Neuronal stem cell (in vitro differentiated cells): ENCODE data around the gene RRAGC.

Source experiments
- DNase-seq: peaks from one replicate; pipeline ENCODE4 v3.0.0-alpha.2; 2013; ENCODE audit warnings: low spot score
- H2AFZ ChIP-seq: one replicate; pipeline ENCODE4 v1.6.1; 2013; ENCODE audit warnings: mild to moderate bottlenecking, low read length, inconsistent platforms
- H2AK5ac ChIP-seq: 2 replicates; pipeline ENCODE4 v1.6.1; 2013; ENCODE audit warnings: low read depth, mild to moderate bottlenecking, inconsistent platforms, low read length, moderate library complexity, mixed read lengths
- H2BK120ac ChIP-seq: 2 replicates; pipeline ENCODE4 v1.6.1; 2013; ENCODE audit warnings: low read depth, mild to moderate bottlenecking, inconsistent platforms, low read length, moderate library complexity, mixed read lengths
- H2BK12ac ChIP-seq: one replicate; pipeline ENCODE4 v1.6.1; 2013; ENCODE audit warnings: low read length, inconsistent platforms
- H2BK15ac ChIP-seq: 2 replicates; pipeline ENCODE4 v1.6.1; 2013; ENCODE audit warnings: mild to moderate bottlenecking, low read length, inconsistent platforms, mixed read lengths
- H2BK5ac ChIP-seq: one replicate; pipeline ENCODE4 v1.6.1; 2013; ENCODE audit warnings: inconsistent platforms, mild to moderate bottlenecking, low read length, moderate library complexity
- H3K14ac ChIP-seq: one replicate; pipeline ENCODE4 v1.6.1; 2013; ENCODE audit warnings: low read length, inconsistent platforms
- H3K18ac ChIP-seq: 2 replicates; pipeline ENCODE4 v1.6.1; 2013; ENCODE audit warnings: low read length, inconsistent platforms
- H3K23ac ChIP-seq: 2 replicates; pipeline ENCODE4 v1.6.1; 2013; ENCODE audit warnings: low read depth, mild to moderate bottlenecking, mixed read lengths, low read length, inconsistent platforms; ENCODE audit not compliant: poor library complexity
- H3K27ac ChIP-seq: replicated peaks from 3 replicates; pipeline ENCODE4 v1.5.1; 2013; ENCODE audit warnings: low read length, inconsistent platforms
- H3K27me3 ChIP-seq, 3 experiments: 2 replicates each; pipeline ENCODE4 v1.6.1; 2013; ENCODE audit warnings: low read length in 3 of 3, mild to moderate bottlenecking in 2 of 3, inconsistent platforms in 1 of 3, low read depth in 1 of 3, mixed read lengths in 1 of 3, moderate library complexity in 1 of 3; ENCODE audit not compliant: control insufficient read depth in 3 of 3, insufficient read depth in 3 of 3
- H3K36me3 ChIP-seq, 2 donors: replicated peaks in 1 of 2; 2 replicates each; pipeline ENCODE4 v1.6.1; 2013; ENCODE audit warnings: low read length in 2 of 2; ENCODE audit not compliant: control insufficient read depth in 2 of 2, insufficient read depth in 2 of 2
- H3K4ac ChIP-seq: 2 replicates; pipeline ENCODE4 v1.6.1; 2013; ENCODE audit warnings: inconsistent platforms, mild to moderate bottlenecking, low read length, moderate library complexity
- H3K4me1 ChIP-seq, 2 donors: 1 replicate in 1 of 2; 2 replicates in 1 of 2; pipeline ENCODE4 v1.6.1; 2013; ENCODE audit warnings: low read length in 2 of 2, low read depth in 1 of 2; ENCODE audit not compliant: control insufficient read depth in 2 of 2, insufficient read depth in 1 of 2
- H3K4me2 ChIP-seq: one replicate; pipeline ENCODE4 v1.6.1; 2013; ENCODE audit warnings: mild to moderate bottlenecking, low read length, inconsistent platforms; ENCODE audit not compliant: insufficient read depth, poor library complexity, severe bottlenecking
- H3K4me3 ChIP-seq, 2 donors: 2 replicates each; pipeline ENCODE4 v1.5.1; 2013; ENCODE audit warnings: low read length in 2 of 2, mild to moderate bottlenecking in 2 of 2, inconsistent platforms in 1 of 2, moderate library complexity in 1 of 2
- H3K79me1 ChIP-seq: one replicate; pipeline ENCODE4 v1.6.1; 2013; ENCODE audit warnings: low read depth, mild to moderate bottlenecking, inconsistent platforms, low read length, moderate library complexity
- H3K9ac ChIP-seq: one replicate; pipeline ENCODE4 v1.6.1; 2013; ENCODE audit warnings: mild to moderate bottlenecking, low read depth, low read length, inconsistent platforms; ENCODE audit not compliant: poor library complexity
- H3K9me3 ChIP-seq, 2 donors: replicated peaks in 1 of 2; 2 replicates each; pipeline versions ENCODE3 to v1.6.1; 2013; ENCODE audit warnings: low read length in 2 of 2, mild to moderate bottlenecking in 2 of 2, inconsistent platforms in 1 of 2, low read depth in 1 of 2, mixed read lengths in 1 of 2, moderate library complexity in 1 of 2; ENCODE audit not compliant: control insufficient read depth in 2 of 2, insufficient read depth in 1 of 2
- H4K8ac ChIP-seq: one replicate; pipeline ENCODE4 v1.6.1; 2013; ENCODE audit warnings: low read depth, mild to moderate bottlenecking, inconsistent platforms, low read length, moderate library complexity
- H4K91ac ChIP-seq: one replicate; pipeline ENCODE4 v1.6.1; 2013; ENCODE audit warnings: low read length, low read depth, mild to moderate bottlenecking, inconsistent platforms; ENCODE audit not compliant: poor library complexity
- WGBS, 2 donors: extraction: QIAGEN DNeasy Blood & Tissue Kit; methylation state at CpG; one replicate each; pipeline ENCODE4 v1.1.7; 2013; ENCODE audit warnings: missing lambda C conversion rate in 2 of 2, mixed read lengths in 1 of 2; ENCODE audit not compliant: insufficient read length in 2 of 2, insufficient replicate concordance in 1 of 2; ENCODE audit errors: extremely low coverage in 2 of 2; 5-methylcytosine and 5-hydroxymethylcytosine counted together

Gene RRAGC

DNA sequence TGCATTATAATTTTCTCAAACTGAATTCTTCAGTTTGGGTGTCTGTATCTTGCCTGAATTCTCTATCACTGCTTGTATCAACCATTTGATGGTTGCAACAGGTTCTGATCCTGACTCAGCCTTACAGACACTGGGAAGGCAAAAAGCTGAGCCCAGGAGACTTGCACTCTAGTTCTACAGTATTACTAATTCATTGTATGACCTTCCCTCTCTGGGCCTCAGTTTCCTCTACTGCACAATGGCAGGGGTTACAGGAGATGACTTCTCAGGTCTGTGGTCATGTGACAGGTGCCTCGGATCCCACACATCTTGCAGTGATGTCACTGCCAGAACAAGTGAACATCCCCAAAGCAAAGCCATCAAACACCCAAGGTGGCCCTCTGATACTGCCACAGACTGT is 38.7 kb downstream of the RRAGC start:
- H3K4me1 ChIP-seq = peaks cover 7 to 18% of the 10 kb centered on the region in 2 donors
- peaks cover 0 to 83% (median 4%) of the 10 kb centered on the region in 3 experiments for H3K27me3 ChIP-seq
- H2BK5ac ChIP-seq = no peak overlapping the region

DNA sequence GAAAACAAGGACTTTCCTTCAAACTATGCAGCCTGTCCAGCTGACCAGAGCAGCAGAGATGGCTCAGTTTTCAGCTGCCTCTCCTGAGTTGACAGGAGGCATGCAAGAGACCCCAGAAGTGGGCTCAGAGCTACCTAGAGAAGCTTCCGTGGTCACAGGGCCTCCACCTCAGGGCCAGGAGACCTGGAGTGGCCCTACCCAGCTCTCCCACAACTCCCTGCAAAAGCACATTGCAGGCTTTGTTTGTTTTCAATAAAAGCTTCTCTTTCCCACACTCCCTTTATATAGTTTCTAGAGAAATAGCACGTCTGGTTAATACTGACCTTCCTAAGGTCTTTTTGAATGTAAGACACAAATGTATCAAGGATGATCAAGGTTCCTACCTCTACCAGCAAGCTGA is 40.1 kb downstream of the RRAGC start:
- Histone ChIP-seq H3K23ac (no peak overlapping the region), H3K79me1 (no peaks in the 10 kb centered on the region), H2BK12ac (no peak overlapping the region), H3K27ac (no peak overlapping the region), H3K36me3 (no peaks in the 10 kb centered on the region), H2BK5ac (no peak overlapping the region), H3K4me1 (peaks cover 7 to 21% of the 10 kb centered on the region in 2 donors), H3K18ac (peak overlapping the region; percentile 85), H2AK5ac (no peak overlapping the region), H3K9me3 (peaks cover 3 to 8% of the 10 kb centered on the region in 2 donors), H3K4me3 (no peak overlapping the region), H3K9ac (peak overlapping the region; percentile 9), H4K8ac (no peak overlapping the region), H3K4ac (no peak overlapping the region), H2BK15ac (no peak overlapping the region), H2BK120ac (no peak overlapping the region), H3K27me3 (peaks cover 0 to 82% (median 4%) of the 10 kb centered on the region in 3 experiments), H3K4me2 (no peak overlapping the region), H4K91ac (no peak overlapping the region), H2AFZ (no peak overlapping the region), H3K14ac (no peak overlapping the region)
- no peak for DNase-seq
- no CpG with 5 or more reads among the region's 2 CpGs for WGBS, 2 donors

More for the DNA sequence above, 38.7 kb downstream of the RRAGC start:
- no peaks in the 10 kb centered on the region for H3K79me1 ChIP-seq
- H3K36me3 ChIP-seq = no peaks in the 10 kb centered on the region
- H3K9me3 ChIP-seq = peaks cover 3 to 8% of the 10 kb centered on the region in 2 donors
- H2BK120ac ChIP-seq = no peak overlapping the region
- no peak overlapping the region for H2AK5ac ChIP-seq
- H3K9ac ChIP-seq = peak overlapping the region; percentile 24
- H2BK12ac ChIP-seq = no peak overlapping the region
- H2BK15ac ChIP-seq = peak overlapping the region; percentile 79
- H3K27ac ChIP-seq = no peak overlapping the region
- no peak overlapping the region for H4K91ac ChIP-seq
- H3K4me3 ChIP-seq = no peak overlapping the region
- H4K8ac ChIP-seq = no peak overlapping the region
- no peak overlapping the region for H3K14ac ChIP-seq
- H3K18ac ChIP-seq = peak overlapping the region; percentile 39
- no peak overlapping the region for H3K23ac ChIP-seq
- H3K4ac ChIP-seq = no peak overlapping the region
- no peak overlapping the region for H3K4me2 ChIP-seq
- H2AFZ ChIP-seq = no peak overlapping the region
- no CpG with 5 or more reads among the region's 1 CpG for WGBS, 2 donors
- no peak for DNase-seq

DNA sequence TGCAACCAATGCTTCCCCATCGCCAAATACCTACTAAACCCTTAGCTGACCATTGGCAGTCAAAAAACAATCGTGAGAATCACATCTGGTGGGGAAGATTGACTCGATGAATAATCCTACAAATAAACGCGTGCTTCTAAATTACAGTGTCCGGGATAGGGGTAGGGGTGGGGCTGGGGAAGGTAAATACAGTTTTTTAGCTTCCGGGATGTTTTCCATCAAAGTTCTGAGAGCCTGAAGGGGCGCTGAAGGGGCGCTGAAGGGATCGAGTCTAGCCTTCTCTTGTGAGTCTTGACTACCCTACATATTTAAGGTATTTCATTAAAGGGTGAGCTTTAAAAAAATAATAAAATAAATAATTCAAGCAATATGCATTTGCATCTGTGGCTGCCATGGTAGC is 40.5 kb downstream of the RRAGC start:
- Histone ChIP-seq H2AK5ac (no peak overlapping the region), H3K18ac (peak overlapping the region; percentile 85), H3K27me3 (peaks cover 0 to 83% (median 4%) of the 10 kb centered on the region in 3 experiments), H3K4me2 (peak overlapping the region; percentile 70), H3K14ac (no peak overlapping the region), H3K27ac (no peak overlapping the region), H3K79me1 (no peaks in the 10 kb centered on the region), H2BK120ac (no peak overlapping the region), H2BK15ac (peak overlapping the region; percentile 19), H3K4me1 (peaks cover 7 to 23% of the 10 kb centered on the region in 2 donors), H2AFZ (peak overlapping the region; percentile 92), H3K9me3 (peaks cover 3 to 8% of the 10 kb centered on the region in 2 donors), H2BK12ac (no peak overlapping the region), H4K8ac (no peak overlapping the region), H3K9ac (no peak overlapping the region), H3K36me3 (no peaks in the 10 kb centered on the region), H3K4ac (no peak overlapping the region), H2BK5ac (no peak overlapping the region), H4K91ac (no peak overlapping the region), H3K23ac (no peak overlapping the region), H3K4me3 (no peak overlapping the region)
- no CpG with 5 or more reads among the region's 10 CpGs for WGBS, 2 donors
- DNase-seq = no peak

DNA sequence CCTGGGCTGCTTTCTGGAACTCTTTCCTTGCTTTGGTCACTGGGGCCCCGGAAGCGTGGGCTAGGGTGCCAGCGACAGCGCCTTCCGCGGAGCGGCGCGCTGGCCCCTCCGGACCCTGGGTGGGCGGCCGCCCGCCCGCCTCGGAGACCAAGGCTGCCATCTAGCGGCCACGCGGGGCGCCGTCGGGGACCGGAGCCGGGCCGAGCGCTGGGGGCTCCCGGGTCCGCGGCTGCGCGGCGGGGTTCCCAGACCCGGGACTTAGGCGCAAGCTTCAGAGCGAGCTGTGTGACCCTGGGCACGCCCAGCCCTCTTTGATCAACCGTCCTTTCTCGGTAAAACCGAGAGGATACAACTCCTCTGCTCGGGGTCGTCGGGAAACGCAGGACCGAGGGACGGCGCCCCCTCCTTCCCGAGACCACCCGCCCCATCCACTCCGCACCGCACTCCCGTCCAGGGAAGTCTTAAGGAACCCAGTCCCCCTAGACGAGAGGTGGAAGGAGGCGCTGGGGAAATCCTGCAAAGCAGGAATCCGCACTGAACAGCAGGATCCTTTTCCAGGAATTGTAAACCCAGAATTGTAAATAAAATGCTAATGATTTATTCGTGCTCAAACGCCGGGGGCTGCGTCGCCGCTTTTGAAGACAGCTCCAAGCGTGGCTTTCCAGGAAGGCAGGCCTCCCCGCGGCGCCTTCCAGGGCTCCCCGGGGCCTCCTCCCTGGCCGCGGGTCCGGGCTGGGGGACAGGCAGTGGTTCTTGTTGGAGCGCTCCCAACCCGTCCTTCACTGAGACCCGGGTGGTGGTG is 41.2 kb downstream of the RRAGC start:
- Histone ChIP-seq H3K4me2 (peak overlapping the region; percentile 70), H2BK12ac (peak overlapping the region; percentile 59), H3K23ac (no peak overlapping the region), H3K18ac (peak overlapping the region; percentile 88), H3K36me3 (no peaks in the 10 kb centered on the region), H3K27me3 (peaks cover 0 to 89% (median 4%) of the 10 kb centered on the region in 3 experiments), H2BK5ac (peak overlapping the region; percentile 73), H4K91ac (peak overlapping the region; percentile 41), H3K27ac (no peak overlapping the region), H3K9ac (peak overlapping the region; percentile 24), H3K79me1 (no peaks in the 10 kb centered on the region), H3K4me3 (peak overlapping the region; percentile 32 to 73), H3K4me1 (peaks cover 7 to 23% of the 10 kb centered on the region in 2 donors), H2AFZ (peak overlapping the region; percentile 92), H3K14ac (no peak overlapping the region), H2AK5ac (peak overlapping the region; percentile 8), H3K9me3 (peaks cover 3 to 8% of the 10 kb centered on the region in 2 donors), H3K4ac (no peak overlapping the region), H2BK15ac (peak overlapping the region; percentile 19), H2BK120ac (peak overlapping the region; percentile 66), H4K8ac (no peak overlapping the region)
- WGBS, 2 donors = no CpG with 5 or more reads among the region's 70 CpGs
- DNase-seq = peak; percentile 76
